Measurements from ENCODE around the gene SLC44A1.
"Not testable (repeated sequence)": the region's sequence is repeated elsewhere in the genome, so short reads cannot be mapped to it uniquely, and the experiment has no call there.

SLC44A1 gene

GRCh38 chr9:105243015-105243686 lies 1.3 kb upstream of the SLC44A1 start:
- no peak for DNase-seq

DNA sequence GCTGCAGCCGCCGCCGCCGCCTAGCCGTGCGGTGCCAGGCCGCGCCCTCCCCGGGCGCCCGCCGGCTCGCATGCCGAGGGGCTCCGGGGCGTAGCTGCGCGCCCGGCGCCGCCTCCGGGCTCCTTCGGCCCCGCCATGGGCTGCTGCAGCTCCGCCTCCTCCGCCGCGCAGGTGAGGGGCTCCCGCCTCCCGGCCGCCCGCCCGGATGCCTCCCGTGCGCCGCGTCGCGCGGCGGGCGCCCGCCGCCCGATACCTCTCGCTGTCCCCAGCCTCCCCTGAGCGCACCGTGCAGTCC lies 230 bp downstream of the SLC44A1 start:
- DNase-seq, result no peak

- DNase-seq, result peak; percentile 78
These were observed 809 bp downstream of the SLC44A1 start for GRCh38 chr9:105245029-105245890.

DNA sequence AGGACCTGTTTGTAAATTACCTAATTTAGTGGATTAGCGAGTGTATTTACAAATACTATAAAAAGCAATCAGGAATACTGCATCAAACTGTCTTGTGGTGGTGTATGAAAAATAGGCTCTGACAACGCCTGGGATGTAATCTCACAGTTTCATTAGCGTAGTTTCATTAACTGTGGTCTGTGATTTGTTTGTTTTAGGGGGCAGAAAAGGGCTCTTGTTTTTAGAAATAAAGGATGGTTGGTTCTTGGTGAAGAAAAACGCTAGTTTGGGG lies 1.4 kb downstream of the SLC44A1 start:
- DNase-seq, result no peak

- no peak for DNase-seq
These were observed 2.3 kb downstream of the SLC44A1 start for GRCh38 chr9:105246656-105247173.

GRCh38 chr9:105248691-105249090 lies 4.2 kb downstream of the SLC44A1 start:
- no peak for DNase-seq

GRCh38 chr9:105251133-105251532 lies 6.7 kb downstream of the SLC44A1 start:
- DNase-seq, result no peak

GRCh38 chr9:105251733-105252404 lies 7.4 kb downstream of the SLC44A1 start:
- no peak for DNase-seq

GRCh38 chr9:105252405-105252756 lies 7.9 kb downstream of the SLC44A1 start:
- no peak for DNase-seq

GRCh38 chr9:105254226-105254625 lies 9.8 kb downstream of the SLC44A1 start:
- DNase-seq, result no peak

GRCh38 chr9:105255421-105255820 lies 11.0 kb downstream of the SLC44A1 start:
- DNase-seq, result no peak

- not testable (repeated sequence) for DNase-seq
These were observed 12.1 kb downstream of the SLC44A1 start for GRCh38 chr9:105256569-105256968.

DNA sequence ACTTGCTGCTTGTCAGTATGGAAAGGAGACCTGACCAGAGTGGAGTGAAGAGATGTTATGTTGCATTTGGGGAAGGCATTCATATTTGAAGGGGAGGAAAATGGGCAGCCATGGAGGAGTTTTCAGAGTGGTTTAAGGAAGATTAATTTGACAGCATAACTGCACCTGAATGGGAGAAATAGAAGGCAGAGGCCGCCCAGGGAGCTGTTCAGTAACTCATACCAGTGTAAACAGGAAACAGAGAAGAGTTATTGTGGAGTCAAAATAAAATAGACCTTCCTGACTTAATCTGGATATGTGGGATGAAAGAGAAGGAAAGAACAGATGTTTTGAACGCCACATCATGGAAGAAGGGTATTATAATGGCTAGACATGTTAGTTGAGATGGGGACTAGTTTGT lies 13.4 kb downstream of the SLC44A1 start:
- no peak for DNase-seq

GRCh38 chr9:105258225-105258737 lies 13.8 kb downstream of the SLC44A1 start:
- DNase-seq, result no peak

DNA sequence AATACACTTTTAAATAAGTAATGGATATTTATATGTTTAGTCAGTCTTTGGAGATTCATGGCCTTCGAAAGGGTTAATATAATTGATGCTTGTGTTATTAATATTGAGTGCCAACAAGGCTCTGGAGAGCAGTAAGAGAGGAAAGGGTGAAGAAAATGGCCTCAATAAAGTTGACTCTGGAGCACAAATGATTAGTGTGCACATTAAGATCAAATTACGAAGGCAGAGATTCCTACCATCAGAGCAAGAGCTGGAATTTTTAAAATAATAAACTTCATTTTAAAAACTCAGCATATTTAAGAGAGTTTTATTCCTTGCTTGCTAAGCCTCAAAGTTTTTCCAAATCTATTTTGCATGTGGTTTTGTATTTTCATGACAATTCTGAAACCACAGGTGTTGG lies 14.8 kb downstream of the SLC44A1 start:
- DNase-seq, result no peak

DNA sequence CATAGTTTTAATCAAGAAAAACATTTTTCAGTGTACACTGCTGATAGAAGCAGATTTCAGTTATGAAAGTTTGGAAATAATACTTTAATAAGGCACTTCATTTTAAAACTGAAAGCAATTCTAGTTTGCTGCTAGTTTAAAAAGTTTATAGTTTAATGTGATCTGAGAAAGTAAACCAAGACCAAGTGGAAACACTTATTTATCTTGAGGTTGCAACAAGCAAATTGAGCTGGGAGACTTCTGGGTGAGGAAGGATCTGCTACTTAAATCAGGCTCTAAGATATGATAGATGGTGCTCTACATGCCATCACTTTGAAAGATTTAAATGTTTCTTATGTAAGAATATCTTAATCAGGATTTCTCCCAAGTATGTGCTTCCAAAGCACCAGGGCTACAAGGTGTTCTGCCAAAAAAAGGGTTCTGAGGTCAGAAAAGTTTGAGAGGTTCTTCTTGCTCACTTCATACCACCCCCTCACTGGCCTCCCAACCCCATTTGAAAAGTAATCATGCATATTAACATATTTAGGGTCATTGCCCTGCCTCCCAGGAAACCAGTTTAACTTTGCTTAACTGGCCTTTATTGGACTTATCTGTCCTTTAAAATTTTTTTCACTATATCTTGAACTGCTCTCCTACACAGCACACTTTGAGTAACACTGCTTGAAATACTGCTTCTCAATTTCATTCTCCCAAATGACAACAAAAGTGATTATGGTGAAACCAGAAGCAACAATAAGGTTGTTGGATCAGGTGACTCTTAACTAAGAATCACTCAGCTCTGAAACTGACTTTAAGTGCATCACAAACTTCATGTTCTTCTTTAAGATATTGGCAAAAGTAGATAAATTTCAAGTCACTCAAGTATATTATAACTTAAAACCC lies 15.5 kb downstream of the SLC44A1 start:
- DNase-seq, result no peak

DNA sequence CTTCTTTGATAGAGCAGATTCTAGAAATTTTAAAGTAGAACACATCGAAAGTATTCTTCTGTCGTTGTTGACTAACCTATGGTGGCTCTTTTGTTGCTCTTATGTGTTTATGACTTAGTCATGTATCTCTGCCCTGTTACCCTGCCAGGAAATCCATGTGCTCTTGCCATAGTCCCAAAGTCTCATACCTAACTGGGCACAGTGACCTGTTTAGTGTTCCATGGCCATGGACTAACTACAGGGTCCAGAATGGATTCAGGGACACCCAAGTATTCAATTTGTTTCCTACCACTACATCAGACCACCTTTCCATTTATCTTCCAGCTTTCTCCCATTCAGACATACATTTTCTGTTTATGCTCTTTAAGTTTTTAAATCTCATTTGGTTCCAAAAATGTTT lies 18.0 kb downstream of the SLC44A1 start:
- no peak for DNase-seq

- DNase-seq, result no peak
These were observed 19.9 kb downstream of the SLC44A1 start for GRCh38 chr9:105264380-105264779.

DNA sequence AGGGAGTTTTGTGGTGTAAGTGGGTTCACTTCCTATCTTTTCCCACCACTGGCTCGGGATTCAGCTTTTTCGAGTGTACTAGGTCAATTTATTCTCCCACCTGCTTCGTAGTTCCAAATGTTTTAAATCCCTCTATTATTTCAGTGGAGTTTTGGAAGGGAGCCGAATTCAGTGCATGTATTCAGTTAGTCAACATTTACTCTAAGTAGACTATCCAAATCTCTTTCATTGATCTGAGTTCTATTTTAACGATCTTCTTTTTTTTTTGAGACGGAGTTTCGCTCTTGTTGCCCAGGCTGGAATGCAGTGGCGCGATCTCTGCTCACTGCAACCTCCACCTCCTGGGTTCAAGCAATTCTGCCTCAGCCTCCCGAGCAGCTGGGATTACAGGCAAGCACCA lies 23.8 kb downstream of the SLC44A1 start:
- DNase-seq, result not testable (repeated sequence)

DNA sequence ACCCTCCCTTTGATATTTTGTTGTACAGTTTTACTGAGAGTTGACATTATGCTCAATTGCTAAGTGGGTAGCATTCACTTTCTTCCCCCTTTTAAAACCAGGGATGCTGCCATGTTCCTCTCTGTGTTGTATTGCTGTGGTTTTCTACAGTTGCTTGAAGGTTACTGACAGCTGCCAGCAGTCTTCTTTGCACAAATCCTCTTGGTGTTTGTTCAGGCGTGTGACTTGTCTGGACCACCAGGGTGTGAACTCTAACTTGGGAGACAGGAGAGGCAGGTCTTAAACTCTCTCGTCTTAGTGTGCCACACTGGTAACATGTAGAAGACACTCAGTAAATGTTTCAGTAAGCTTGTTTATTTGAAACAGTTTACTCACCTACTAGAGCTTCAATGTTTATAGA lies 25.1 kb downstream of the SLC44A1 start:
- no peak for DNase-seq

DNA sequence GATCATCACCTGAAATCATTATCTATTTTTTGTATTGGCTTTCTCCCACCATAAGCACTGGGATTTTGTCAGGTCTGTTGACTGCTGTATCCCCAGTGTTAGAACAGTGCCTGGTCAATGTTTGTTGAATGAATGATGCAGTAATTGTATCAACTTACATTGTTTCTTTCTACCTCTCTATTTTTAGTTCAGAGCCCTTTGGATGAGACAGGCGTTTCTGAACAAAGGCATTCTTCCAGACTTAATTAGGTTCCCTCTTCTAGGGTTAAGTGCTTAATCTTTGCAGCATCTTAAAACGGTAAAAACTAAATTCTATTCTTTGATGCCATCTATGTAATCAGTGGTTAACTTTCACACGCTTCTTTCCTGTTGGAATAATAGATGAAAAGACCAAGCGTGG lies 26.3 kb downstream of the SLC44A1 start:
- DNase-seq, result no peak

- no peak for DNase-seq
These were observed 29.3 kb downstream of the SLC44A1 start for GRCh38 chr9:105273731-105274130.

GRCh38 chr9:105275111-105275510 lies 30.7 kb downstream of the SLC44A1 start:
- no peak for DNase-seq
